Mucosa of descending colon (tissue), 3 donors: ENCODE data around the gene FGF9. TPM values are rescaled to one million over a fixed set of nuclear protein-coding genes. Genes with fewer than 3 reads are reported as not detected.
A peak's percentile ranks its signal among the peaks of the same experiment; 100 is the strongest.

Source experiments
- ATAC-seq: fragments of 200-7000 bp; cut with Tn5 transposase; one replicate; pipeline ENCODE4 v1.9.1; 2020; ENCODE audit warnings: mild to moderate bottlenecking, moderate library complexity
- DNase-seq, 3 donors: peaks; one replicate each; pipeline ENCODE4 v3.0.0-alpha.2; 2020
- H3K36me3 ChIP-seq: fragments of 200-600 bp; one replicate; pipeline ENCODE4 v1.8.0; 2021; ENCODE audit warnings: low read depth, mild to moderate bottlenecking
- H3K4me1 ChIP-seq: fragments of 200-600 bp; one replicate; pipeline ENCODE4 v1.8.0; 2021; ENCODE audit warnings: low read depth, mild to moderate bottlenecking
- H3K4me3 ChIP-seq: fragments of 200-600 bp; one replicate; pipeline ENCODE4 v1.8.0; 2021; ENCODE audit warnings: mild to moderate bottlenecking
- H3K9me3 ChIP-seq: fragments of 200-600 bp; one replicate; pipeline ENCODE4 v1.8.0; 2021; ENCODE audit warnings: mild to moderate bottlenecking
- CTCF ChIP-seq: fragments of 200-600 bp; IDR thresholded peaks from one replicate; pipeline ENCODE4 v1.8.0; 2022; ENCODE audit warnings: antibody characterized with exemption, mild to moderate bottlenecking
- intact Hi-C, 2 donors: fragments of 100-400 bp; cut with DNase I in 1 of 2; cut with micrococcal nuclease in 1 of 2; formaldehyde crosslinking; loops; one replicate each; pipeline versions ENCODE4 v1.11.0 to v1.11.1; 2022; cut with DNase I, micrococcal nuclease
- total RNA-seq, 3 donors: library from RNA; stranded (reverse); fragmentation: NEBNext Ultra II Directional in 2 of 3; extraction: Animal tissue kit (Norgen Biotek cat#: 25700) in 2 of 3; gene quantifications; one replicate each; pipeline versions ENCODE4 v1.2.1 to v1.2.4, GENCODE V29; 2021 to 2023
- donor health status: DM: no; HTN: no; CAD: no; lungs with moderate emphysema.
- donor health status: DM: no; HTN: no; CAD: no.
- donor health status: DM: no; HTN: yes; CAD: no.

FGF9 gene
- total RNA-seq, 3 donors from 2014 or later = 1.2 to 2.6 (median 2.3) TPM

- ATAC-seq (peak; percentile 27), DNase-seq (no peak)
- Histone ChIP-seq H3K4me3 (no peak overlapping the region), H3K4me1 (peaks cover 6% of the 10 kb centered on the region), H3K36me3 (no peaks in the 10 kb centered on the region), H3K9me3 (peaks cover 4% of the 10 kb centered on the region)
- no peak for TF ChIP-seq CTCF
- intact Hi-C loops = no loop called here
Observed at GRCh38 chr13:21661097-21661909, 9.6 kb upstream of the FGF9 start.

GRCh38 chr13:21663197-21663596 is 7.7 kb upstream of the FGF9 start:
- ATAC-seq (peak; percentile 98), DNase-seq (peak in 1 of 3 donors; percentile 50)
- intact Hi-C loops = no loop called here
- Histone ChIP-seq H3K4me3 (no peak overlapping the region), H3K36me3 (no peaks in the 10 kb centered on the region), H3K9me3 (peaks cover 4% of the 10 kb centered on the region), H3K4me1 (peaks cover 6% of the 10 kb centered on the region)
- no peak for TF ChIP-seq CTCF

- peak in 1 of 3 donors; percentile 31 for DNase-seq
- intact Hi-C loops = no loop called here
- Histone ChIP-seq H3K9me3 (no peaks in the 10 kb centered on the region), H3K36me3 (no peaks in the 10 kb centered on the region), H3K4me1 (peaks cover 29% of the 10 kb centered on the region), H3K4me3 (peak overlapping the region; percentile 3)
- TF ChIP-seq CTCF = no peak
- ATAC-seq = no peak
Observed at GRCh38 chr13:21668732-21669275, 2.1 kb upstream of the FGF9 start.

- intact Hi-C loops = loop anchor here in 1 of 2 donors (5.0 kb wide), 1 partner anchor 33 kb away; no protein-coding TSS in a partner anchor
- Histone ChIP-seq H3K9me3 (no peaks in the 10 kb centered on the region), H3K36me3 (no peaks in the 10 kb centered on the region), H3K4me3 (peak overlapping the region; percentile 11), H3K4me1 (peaks cover 33% of the 10 kb centered on the region)
- peak; percentile 76 to 80 (median 78) for DNase-seq
- TF ChIP-seq CTCF = no peak
- peak; percentile 42 for ATAC-seq
Observed at GRCh38 chr13:21670006-21670882, 629 bp upstream of the FGF9 start.

GRCh38 chr13:21671620-21672286 is 880 bp downstream of the FGF9 start:
- H3K36me3 ChIP-seq = no peaks in the 10 kb centered on the region
- DNase-seq (peak in 1 of 3 donors; percentile 37), ATAC-seq (no peak)
- intact Hi-C loops = loop anchor here in 1 of 2 donors (5.0 kb wide), 1 partner anchor 34 kb away; no protein-coding TSS in a partner anchor
- H3K9me3 ChIP-seq = no peaks in the 10 kb centered on the region
- no peak for TF ChIP-seq CTCF
- peaks cover 41% of the 10 kb centered on the region for H3K4me1 ChIP-seq
- no peak overlapping the region for H3K4me3 ChIP-seq
